NT2/D1 (cell line): Measurements from ENCODE around the gene TMEM134.

Experiments used
- SUZ12 ChIP-seq: IDR thresholded peaks from 2 replicates; pipeline ENCODE4 v1.6.1; 2011; ENCODE audit not compliant: insufficient read length, insufficient read depth; ENCODE audit errors: extremely low read depth
- YY1 ChIP-seq: IDR thresholded peaks from 2 replicates; pipeline ENCODE4 v1.6.1; 2011; ENCODE audit not compliant: insufficient read length, insufficient read depth
- ZNF274 ChIP-seq: IDR thresholded peaks from 2 replicates; pipeline ENCODE4 v1.6.1; 2011; ENCODE audit warnings: mild to moderate bottlenecking, low read depth, low read length

DNA sequence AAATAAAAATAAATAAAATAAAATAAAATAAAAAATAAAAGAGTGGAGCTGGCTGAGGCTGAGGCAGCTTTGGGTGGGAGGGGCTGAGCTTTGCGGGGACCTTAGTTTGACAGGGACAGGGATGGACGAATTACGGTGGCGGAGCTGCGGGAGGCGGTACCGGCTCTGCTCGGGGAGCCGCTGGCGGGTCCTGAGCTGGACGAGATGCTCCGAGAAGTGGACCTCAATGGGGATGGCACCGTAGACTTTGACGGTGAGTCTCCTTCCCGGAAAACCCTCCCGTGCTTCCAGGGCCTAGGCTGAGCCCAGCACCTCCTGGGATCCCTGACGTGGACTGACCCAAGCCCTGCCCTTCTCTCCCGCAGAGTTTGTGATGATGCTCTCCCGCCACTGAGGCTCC is 10.8 kb downstream of the TMEM134 start:
- TF ChIP-seq SUZ12 (no peak), YY1 (no peak), ZNF274 (no peak)
